ENCODE results near the gene SNRPE. TPM values are rescaled to one million over a fixed set of nuclear protein-coding genes. Genes with fewer than 3 reads are reported as not detected.

The SNRPE gene
- total and polyA plus RNA-seq, 2 of the 13 experiments (the other 11 are each of a cell fraction or from before 2014, with no cell fraction given), result 146 to 281 TPM

DNA sequence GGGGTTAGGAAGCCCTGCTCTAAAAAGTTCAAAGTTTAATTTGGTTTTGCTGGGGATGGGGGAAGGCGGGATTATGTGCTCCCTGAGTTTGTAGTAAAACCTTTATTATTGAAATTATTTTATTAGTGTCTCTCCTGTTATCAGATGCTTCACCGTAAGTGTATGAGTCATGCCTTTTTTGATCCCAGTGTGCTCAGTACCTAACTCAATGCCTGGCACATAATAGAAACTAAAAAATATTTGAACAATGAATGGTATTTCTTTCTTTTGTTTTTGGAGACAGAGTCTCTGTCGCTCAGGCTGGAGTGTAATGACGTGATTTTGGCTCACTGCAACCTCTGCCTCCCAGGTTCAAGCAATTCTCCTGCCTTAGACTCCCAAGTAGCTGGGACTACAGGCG, 6.4 kb downstream of the SNRPE start:
- CTCF ChIA-PET (ENCODE audit: low intra/inter-chr PET ratio, low total read pairs), result interaction anchor here (5.7 kb wide), 1 partner anchor 261 kb away, joined by 89 read pairs; no protein-coding TSS in a partner anchor
- ATAC-seq (no peak), DNase-seq (ENCODE audit: low spot score) (no peak), FAIRE-seq (no peak)
- Histone ChIP-seq H3K27me3 (ENCODE audit: control insufficient read depth in 1 of 2, insufficient read depth in 2 of 2, low read length in 2 of 2) (no peaks in the 10 kb centered on the region), H3K4me2 (ENCODE audit: low read depth, low read length) (no peak overlapping the region), H4K20me1 (ENCODE audit: insufficient read depth, low read length) (no peaks in the 10 kb centered on the region), H3K79me2 (ENCODE audit: insufficient read depth, low read length) (peaks cover 12% of the 10 kb centered on the region), H3K27ac (ENCODE audit: extremely low read length, insufficient read depth, low read length) (no peak overlapping the region), H3K9me3 (ENCODE audit: low read length) (no peaks in the 10 kb centered on the region), H3K4me3 (replicated peaks in 1 of 3; ENCODE audit: insufficient read depth in 1 of 3, low read depth in 2 of 3, low read length in 3 of 3) (no peak overlapping the region), H3K36me3 (replicated peaks in 1 of 2; ENCODE audit: control insufficient read depth in 1 of 2, insufficient read depth in 2 of 2, low read length in 2 of 2) (peaks cover 11 to 60% of the 10 kb centered on the region in 2 experiments), H2AFZ (ENCODE audit: low read length) (no peak overlapping the region), H3K4me1 (ENCODE audit: insufficient read depth, low read length) (peaks cover 28% of the 10 kb centered on the region), H3K9ac (ENCODE audit: insufficient read depth, low read depth, low read length) (no peak overlapping the region)
- BruUV-seq (replicated peaks), result no TSS peak
- intact Hi-C loops (cut with micrococcal nuclease; ENCODE audit: unreplicated experiment) (no loop called here), in situ Hi-C loops (cut with HindIII; ENCODE audit: extremely low pct_ligation_motif_present, low pct_unique_long_range_greater_than_20kb) (loop anchor here (10.0 to 25.0 kb wide), 2 partner anchors 337 to 494 kb away; partner anchors contain the start of gene PLEKHA6)
- 78% methylated on average over 5 of the region's 5 CpGs for WGBS (ENCODE audit: low lambda C conversion rate)
- POLR2A ChIA-PET, result no interaction called here
- TF ChIP-seq ZSCAN30 (CRISPR knock-in tag; IDR thresholded peaks at IDR 0.05) (no peak), SKI (IDR thresholded peaks at IDR 0.05; ENCODE audit: partially characterized antibody) (no peak), ZNF773 (CRISPR knock-in tag; IDR thresholded peaks at IDR 0.05; ENCODE audit: borderline replicate concordance) (no peak), NR1H2 (CRISPR knock-in tag; IDR thresholded peaks at IDR 0.05; ENCODE audit: borderline replicate concordance, low read depth) (no peak), ZNF557 (CRISPR knock-in tag; IDR thresholded peaks at IDR 0.05) (no peak), ZNF547 (CRISPR knock-in tag; IDR thresholded peaks at IDR 0.05) (no peak)
- TF ChIP-seq, protein P1, sequence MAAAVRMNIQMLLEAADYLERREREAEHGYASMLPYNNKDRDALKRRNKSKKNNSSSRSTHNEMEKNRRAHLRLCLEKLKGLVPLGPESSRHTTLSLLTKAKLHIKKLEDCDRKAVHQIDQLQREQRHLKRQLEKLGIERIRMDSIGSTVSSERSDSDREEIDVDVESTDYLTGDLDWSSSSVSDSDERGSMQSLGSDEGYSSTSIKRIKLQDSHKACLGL (CRISPR knock-in tag; IDR thresholded peaks at IDR 0.05), result no peak

DNA sequence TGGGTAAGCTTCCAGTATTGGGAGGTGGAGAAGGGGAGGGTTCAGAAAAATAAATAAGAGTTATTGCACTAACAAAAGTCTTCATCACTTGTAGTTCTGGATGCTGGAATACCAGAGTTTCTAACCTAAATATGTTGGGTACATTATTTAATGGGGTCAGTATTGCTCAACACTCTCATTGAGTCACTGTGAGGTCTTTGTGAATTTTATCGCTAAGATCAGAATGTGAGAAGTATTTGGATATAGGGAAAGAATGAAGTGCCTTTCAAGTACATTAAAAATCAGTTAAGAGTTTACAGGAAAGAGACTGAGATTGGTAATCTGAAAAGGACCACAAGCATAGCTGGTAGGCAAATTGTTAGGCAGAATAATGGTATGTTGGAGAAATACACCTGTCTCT, 8.8 kb downstream of the SNRPE start:
- BruUV-seq (replicated peaks), result no TSS peak
- ATAC-seq (no peak), DNase-seq (ENCODE audit: low spot score) (no peak), FAIRE-seq (no peak)
- TF ChIP-seq TRIM24 (CRISPR knock-in tag; IDR thresholded peaks at IDR 0.05) (no peak), CEBPB (IDR thresholded peaks at IDR 0.05; ENCODE audit: borderline replicate concordance, low read depth, low read length) (peak; percentile 27; the same call in 1 of the 2 replicates)
- peaks cover 17% of the 10 kb centered on the region for H3K4me1 ChIP-seq (ENCODE audit: insufficient read depth, low read length)
- H3K36me3 ChIP-seq (replicated peaks in 1 of 2; ENCODE audit: control insufficient read depth in 1 of 2, insufficient read depth in 2 of 2, low read length in 2 of 2), result peaks cover 9 to 41% of the 10 kb centered on the region in 2 experiments
- H3K27ac ChIP-seq (ENCODE audit: extremely low read length, insufficient read depth, low read length), result no peak overlapping the region
- no peaks in the 10 kb centered on the region for H4K20me1 ChIP-seq (ENCODE audit: insufficient read depth, low read length)
- in situ Hi-C loops (cut with HindIII; ENCODE audit: extremely low pct_ligation_motif_present, low pct_unique_long_range_greater_than_20kb) (loop anchor here (5.0 to 25.0 kb wide), 2 partner anchors 257 to 492 kb away; partner anchors contain the start of gene PLEKHA6), intact Hi-C loops (cut with micrococcal nuclease; ENCODE audit: unreplicated experiment) (no loop called here)
- POLR2A ChIA-PET, result interaction anchor here (1.9 to 2.5 kb wide), 2 partner anchors 210 to 258 kb away, joined by 4 to 22 read pairs; no protein-coding TSS in a partner anchor
- 88% methylated on average over 1 of the region's 1 CpG for WGBS (ENCODE audit: low lambda C conversion rate)
- H3K9me3 ChIP-seq (ENCODE audit: low read length), result no peaks in the 10 kb centered on the region
- no peak overlapping the region for H3K9ac ChIP-seq (ENCODE audit: insufficient read depth, low read depth, low read length)
- no peaks in the 10 kb centered on the region for H3K79me2 ChIP-seq (ENCODE audit: insufficient read depth, low read length)
- no peak overlapping the region for H3K4me2 ChIP-seq (ENCODE audit: low read depth, low read length)
- no peaks in the 10 kb centered on the region for H3K27me3 ChIP-seq (ENCODE audit: control insufficient read depth in 1 of 2, insufficient read depth in 2 of 2, low read length in 2 of 2)
- H3K4me3 ChIP-seq (replicated peaks in 1 of 3; ENCODE audit: insufficient read depth in 1 of 3, low read depth in 2 of 3, low read length in 3 of 3), result no peak overlapping the region
- no peak overlapping the region for H2AFZ ChIP-seq (ENCODE audit: low read length)
- CTCF ChIA-PET (ENCODE audit: low intra/inter-chr PET ratio, low total read pairs), result interaction anchor here (1.3 to 5.7 kb wide), 3 partner anchors 9 to 258 kb away, joined by 5 to 89 read pairs (median 6); partner anchors contain the start of gene SNRPE

All from HepG2 (cell line).